HepG2 (cell line): ENCODE data around the gene FBRSL1. TPM values are rescaled to one million over a fixed set of nuclear protein-coding genes. Genes with fewer than 3 reads are reported as not detected.
A peak's percentile ranks its signal among the peaks of the same experiment; 100 is the strongest.

Experiments used
- BRCA1 ChIP-seq: sonication (generic); formaldehyde crosslinking; IDR thresholded peaks from 2 replicates; pipeline ENCODE4 v1.4.0; 2020; ENCODE audit warnings: missing genetic modification reagents
- CBX5 ChIP-seq: sonication (generic); formaldehyde crosslinking; IDR thresholded peaks from 2 replicates; pipeline ENCODE4 v1.4.0; 2020; ENCODE audit warnings: missing genetic modification reagents, borderline replicate concordance
- DPF2 ChIP-seq: sonication (generic); formaldehyde crosslinking; IDR thresholded peaks from 2 replicates; pipeline ENCODE4 v1.4.0; 2020; ENCODE audit warnings: mild to moderate bottlenecking, low read depth, missing genetic modification reagents, borderline replicate concordance
- EEA1 ChIP-seq: sonication (generic); formaldehyde crosslinking; IDR thresholded peaks from 2 replicates; pipeline ENCODE4 v1.5.1; 2020; ENCODE audit warnings: mild to moderate bottlenecking, missing genetic modification reagents, borderline replicate concordance
- ERF ChIP-seq: IDR thresholded peaks from 2 replicates; pipeline ENCODE4 v1.6.1; 2018; ENCODE audit warnings: missing biosample characterization, missing genetic modification reagents
- ETV5 ChIP-seq: IDR thresholded peaks from 2 replicates; pipeline ENCODE4 v1.6.1; 2018; ENCODE audit warnings: missing biosample characterization, missing genetic modification reagents, inconsistent platforms, borderline replicate concordance
- GABPB1 ChIP-seq: IDR thresholded peaks from 2 replicates; pipeline ENCODE4 v1.6.1; 2016; ENCODE audit warnings: mild to moderate bottlenecking, missing genetic modification reagents, moderate library complexity, missing compliant biosample characterization
- GATAD2A ChIP-seq: IDR thresholded peaks from 2 replicates; pipeline ENCODE4 v1.6.1; 2016
- GLMP ChIP-seq: sonication (generic); formaldehyde crosslinking; IDR thresholded peaks from 2 replicates; pipeline ENCODE4 v1.9.0; 2021; ENCODE audit warnings: missing genetic modification reagents, mild to moderate bottlenecking, borderline replicate concordance
- HOXA7 ChIP-seq: sonication (generic); formaldehyde crosslinking; IDR thresholded peaks from 2 replicates; pipeline ENCODE4 v1.8.1; 2022; ENCODE audit warnings: mild to moderate bottlenecking, missing genetic modification reagents, moderate library complexity
- MAFK ChIP-seq, 2 experiments: IDR thresholded peaks in 1 of 2; conservative IDR thresholded peaks in 1 of 2; 2 replicates each; pipeline ENCODE4 v1.6.1; 2011; ENCODE audit warnings: improper control_type of control experiment in 2 of 2, low read length in 2 of 2
- MED1 ChIP-seq: sonication (generic); formaldehyde crosslinking; IDR thresholded peaks from 2 replicates; pipeline ENCODE4 v1.4.0; 2020; ENCODE audit warnings: missing genetic modification reagents
- SMAD9 ChIP-seq: sonication (generic); formaldehyde crosslinking; IDR thresholded peaks from 2 replicates; pipeline ENCODE4 v1.5.1; 2020; ENCODE audit warnings: mild to moderate bottlenecking, missing genetic modification reagents
- SRSF9 ChIP-seq: fragments of 200-400 bp; formaldehyde crosslinking; IDR thresholded peaks from 2 replicates; pipeline ENCODE4 v1.6.1; 2018; ENCODE audit warnings: borderline replicate concordance, mild to moderate bottlenecking, low read depth, low read length; ENCODE audit not compliant: insufficient read depth, poor library complexity, severe bottlenecking
- SYNCRIP ChIP-seq: fragments of 200-400 bp; formaldehyde crosslinking; IDR thresholded peaks from 2 replicates; pipeline ENCODE4 v1.6.1; 2018; ENCODE audit warnings: mild to moderate bottlenecking, low read depth, low read length; ENCODE audit not compliant: insufficient read depth
- TBX3 ChIP-seq: fragments of 450-650 bp; IDR thresholded peaks from 2 replicates; pipeline ENCODE4 v1.6.1; 2017; ENCODE audit warnings: antibody characterized with exemption, mild to moderate bottlenecking, inconsistent platforms, borderline replicate concordance
- UBTF ChIP-seq: sonication (generic); formaldehyde crosslinking; IDR thresholded peaks from 2 replicates; pipeline ENCODE4 v1.4.0; 2020; ENCODE audit warnings: mild to moderate bottlenecking, missing genetic modification reagents
- ZBTB8A ChIP-seq: sonication (generic); formaldehyde crosslinking; IDR thresholded peaks from 2 replicates; pipeline ENCODE4 v1.4.0; 2020; ENCODE audit warnings: mild to moderate bottlenecking, low read depth, missing genetic modification reagents, borderline replicate concordance
- ZNF10 ChIP-seq: sonication (generic); formaldehyde crosslinking; IDR thresholded peaks from 2 replicates; pipeline ENCODE4 v1.4.0; 2020; ENCODE audit warnings: mild to moderate bottlenecking, low read depth, missing genetic modification reagents, borderline replicate concordance
- ZNF3 ChIP-seq: IDR thresholded peaks from 2 replicates; pipeline ENCODE4 v1.7.0; 2017; ENCODE audit warnings: inconsistent platforms
- ZNF431 ChIP-seq: sonication (generic); formaldehyde crosslinking; IDR thresholded peaks from 2 replicates; pipeline ENCODE4 v1.9.0; 2022; ENCODE audit warnings: missing genetic modification reagents, low read depth, mild to moderate bottlenecking, borderline replicate concordance
- ZNF432 ChIP-seq: sonication (generic); formaldehyde crosslinking; IDR thresholded peaks from 2 replicates; pipeline ENCODE4 v1.5.0; 2020; ENCODE audit warnings: missing genetic modification reagents, mild to moderate bottlenecking, borderline replicate concordance
- ZNF468 ChIP-seq: sonication (generic); formaldehyde crosslinking; IDR thresholded peaks from 2 replicates; pipeline ENCODE4 v1.8.0; 2022; ENCODE audit warnings: mild to moderate bottlenecking, moderate library complexity, missing genetic modification reagents
- ZNF547 ChIP-seq: sonication (generic); formaldehyde crosslinking; IDR thresholded peaks from 2 replicates; pipeline ENCODE4 v1.5.1; 2020; ENCODE audit warnings: mild to moderate bottlenecking, missing genetic modification reagents
- ZNF670 ChIP-seq: sonication (generic); formaldehyde crosslinking; IDR thresholded peaks from 2 replicates; pipeline ENCODE4 v1.8.0; 2022; ENCODE audit warnings: mild to moderate bottlenecking, missing genetic modification reagents, borderline replicate concordance
- ZNF704 ChIP-seq: sonication (generic); formaldehyde crosslinking; IDR thresholded peaks from 2 replicates; pipeline ENCODE4 v1.8.1; 2023; ENCODE audit warnings: mild to moderate bottlenecking, inconsistent platforms, moderate library complexity, missing genetic modification reagents, borderline replicate concordance
- polyA plus RNA-seq, 8 experiments: library from polyadenylated mRNA; depleted of rRNA in 3 of 8; stranded (reverse) in 7 of 8; unstranded in 1 of 8; fragments of >200 nt; fragmentation: Illumina TruSeq in 4 of 8; extraction: Trizol in 4 of 8; gene quantifications; 2 replicates each; pipeline versions ENCODE4 v1.2.1 to v1.2.3, GENCODE V29; 2011 to 2016; ENCODE audit warnings: low read depth in 4 of 8, missing spikeins in 1 of 8, mixed read lengths in 1 of 8; ENCODE audit not compliant: insufficient read depth in 1 of 8
- total RNA-seq, 5 experiments: library from RNA; depleted of rRNA; stranded (reverse); fragments of >200 nt; fragmentation: Illumina TruSeq; extraction: Trizol; gene quantifications; 2 replicates each; pipeline ENCODE4 v1.2.3, GENCODE V29; 2016; ENCODE audit warnings: low read depth in 1 of 5

Gene FBRSL1
- total and polyA plus RNA-seq, 2 of the 13 experiments (the other 11 are each of a cell fraction or from before 2014, with no cell fraction given) = 3.6 to 7.9 TPM

GRCh38 chr12:132536102-132536876, 46.3 kb downstream of the FBRSL1 start (continued):
- TF ChIP-seq UBTF (CRISPR knock-in tag) = peak; percentile 33; the same call in 1 of the 2 replicates
- TF ChIP-seq MED1 (CRISPR knock-in tag) = no peak
- TF ChIP-seq BRCA1 (CRISPR knock-in tag) = no peak
- no peak for TF ChIP-seq ZNF547 (CRISPR knock-in tag)
- TF ChIP-seq ZNF670 (CRISPR knock-in tag) = no peak
- 0 out of 2 replicates have a peak, but pooled peaks have one; percentile 32 for TF ChIP-seq ZNF431 (CRISPR knock-in tag)
- no peak for TF ChIP-seq SRSF9
- TF ChIP-seq ZBTB8A (CRISPR knock-in tag) = no peak
- TF ChIP-seq DPF2 = no peak
- 0 out of 2 replicates have a peak, but pooled peaks have one; percentile 7 for TF ChIP-seq TBX3
- TF ChIP-seq GATAD2A (CRISPR knock-in tag) = no peak
- TF ChIP-seq ZNF3 (CRISPR knock-in tag) = no peak
- TF ChIP-seq ZNF468 (CRISPR knock-in tag) = 0 out of 2 replicates have a peak, but pooled peaks have one; percentile 30
- TF ChIP-seq GLMP (CRISPR knock-in tag) = no peak
- TF ChIP-seq GABPB1 (CRISPR knock-in tag) = no peak
- no peak for TF ChIP-seq ZNF704 (CRISPR knock-in tag)
- no peak for TF ChIP-seq CBX5
- no peak for TF ChIP-seq ERF (CRISPR knock-in tag)
- no peak for TF ChIP-seq SMAD9 (CRISPR knock-in tag)
- no peak for TF ChIP-seq MAFK (conservative IDR thresholded peaks at IDR 0.05 in 1 of 2, IDR thresholded peaks at IDR 0.05 in 1 of 2; ENCODE audit: low read length in 2 of 2)
- no peak for TF ChIP-seq ETV5 (CRISPR knock-in tag)
- TF ChIP-seq EEA1 (CRISPR knock-in tag) = 0 out of 2 replicates have a peak, but pooled peaks have one; percentile 51
- TF ChIP-seq ZNF10 = no peak
- TF ChIP-seq SYNCRIP = no peak
- TF ChIP-seq HOXA7 (CRISPR knock-in tag) = no peak
- no peak for TF ChIP-seq ZNF432 (CRISPR knock-in tag)
